ENCODE measurements around the gene CFAP73. TPM values are rescaled to one million over a fixed set of nuclear protein-coding genes. Genes with fewer than 3 reads are reported as not detected.
"Not testable (repeated sequence)": the region's sequence is repeated elsewhere in the genome, so short reads cannot be mapped to it uniquely, and the experiment has no call there.

The CFAP73 gene
- total and polyA plus RNA-seq, 2 donors from 2014 or later: 0.52 to 2.4 TPM

- Histone ChIP-seq H3K9me3 (ENCODE audit: control insufficient read depth in 2 of 3, insufficient read depth in 1 of 3, low read length in 3 of 3) (no peaks in the 10 kb centered on the region), H3K27ac (ENCODE audit: low read depth in 2 of 2, low read length in 2 of 2) (peak overlapping the region; percentile 41 to 59), H3K4me1 (ENCODE audit: control insufficient read depth in 2 of 3, insufficient read depth in 2 of 3, low read depth in 1 of 3, low read length in 3 of 3) (peaks cover 0 to 12% (median 0%) of the 10 kb centered on the region in 3 donors), H3K27me3 (ENCODE audit: control insufficient read depth, insufficient read depth, low read length) (no peaks in the 10 kb centered on the region), H3K4me3 (ENCODE audit: low read length in 3 of 3) (no peak overlapping the region), H3K9ac (ENCODE audit: low read length in 3 of 3) (peak overlapping the region in 1 of 3 donors; percentile 1), H3K36me3 (ENCODE audit: control insufficient read depth in 2 of 3, insufficient read depth in 3 of 3, low read length in 3 of 3) (no peaks in the 10 kb centered on the region)
- FAIRE-seq (no peak), DNase-seq (peak in 1 of 5 donors; percentile 56)
- TF ChIP-seq CTCF (IDR thresholded peaks at IDR 0.05; ENCODE audit: borderline replicate concordance, extremely low read depth, insufficient read depth): no peak
- intact Hi-C loops (cut with DNase I): no loop called here
These were observed 54.6 kb downstream of the CFAP73 start for GRCh38 chr12:113203852-113204760.

- H3K9me3 ChIP-seq (ENCODE audit: control insufficient read depth in 2 of 3, insufficient read depth in 1 of 3, low read length in 3 of 3): no peaks in the 10 kb centered on the region
These were observed 55.3 kb downstream of the CFAP73 start for GRCh38 chr12:113204804-113205203.

DNA sequence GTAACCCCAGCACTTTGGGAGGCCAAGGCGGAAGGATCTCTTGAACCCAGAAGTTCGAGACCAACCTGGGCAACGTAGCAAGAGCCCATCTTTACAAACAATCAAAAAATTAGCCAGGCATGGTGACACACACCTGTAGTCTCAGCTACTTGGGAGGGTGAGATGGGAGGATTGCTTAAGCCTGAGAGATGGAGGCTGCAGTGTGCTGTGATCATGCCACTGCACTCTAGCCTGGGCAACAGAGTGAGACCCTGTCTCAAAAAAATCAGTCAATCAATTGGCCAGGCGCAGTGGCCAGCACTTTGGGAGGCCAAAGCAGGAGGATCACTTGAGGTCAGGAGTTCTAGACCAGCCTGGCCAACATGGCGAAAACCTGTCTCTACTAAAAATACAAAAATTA is 57.3 kb downstream of the CFAP73 start:
- DNase-seq: peak in 1 of 5 donors; percentile 5
- H3K27me3 ChIP-seq (ENCODE audit: control insufficient read depth, insufficient read depth, low read length); H3K27ac ChIP-seq (ENCODE audit: low read depth in 2 of 2, low read length in 2 of 2); H3K36me3 ChIP-seq (ENCODE audit: control insufficient read depth in 2 of 3, insufficient read depth in 3 of 3, low read length in 3 of 3); H3K4me1 ChIP-seq (ENCODE audit: control insufficient read depth in 2 of 3, insufficient read depth in 2 of 3, low read depth in 1 of 3, low read length in 3 of 3); intact Hi-C loops (cut with DNase I); FAIRE-seq; H3K9me3 ChIP-seq (ENCODE audit: control insufficient read depth in 2 of 3, insufficient read depth in 1 of 3, low read length in 3 of 3); H3K9ac ChIP-seq (ENCODE audit: low read length in 3 of 3); H3K4me3 ChIP-seq (ENCODE audit: low read length in 3 of 3): not testable (repeated sequence)

More at GRCh38 chr12:113204804-113205203, 55.3 kb downstream of the CFAP73 start:
- Histone ChIP-seq H3K4me3 (ENCODE audit: low read length in 3 of 3) (no peak overlapping the region), H3K27ac (ENCODE audit: low read depth in 2 of 2, low read length in 2 of 2) (peak overlapping the region; percentile 41 to 59), H3K4me1 (ENCODE audit: control insufficient read depth in 2 of 3, insufficient read depth in 2 of 3, low read depth in 1 of 3, low read length in 3 of 3) (peaks cover 0 to 12% (median 0%) of the 10 kb centered on the region in 3 donors), H3K36me3 (ENCODE audit: control insufficient read depth in 2 of 3, insufficient read depth in 3 of 3, low read length in 3 of 3) (no peaks in the 10 kb centered on the region), H3K27me3 (ENCODE audit: control insufficient read depth, insufficient read depth, low read length) (no peaks in the 10 kb centered on the region), H3K9ac (ENCODE audit: low read length in 3 of 3) (no peak overlapping the region)
- intact Hi-C loops (cut with DNase I): no loop called here
- FAIRE-seq (no peak), DNase-seq (peak in 4 of 5 donors; percentile 8 to 75 (median 51))
- no peak for TF ChIP-seq CTCF (IDR thresholded peaks at IDR 0.05; ENCODE audit: borderline replicate concordance, extremely low read depth, insufficient read depth)

DNA sequence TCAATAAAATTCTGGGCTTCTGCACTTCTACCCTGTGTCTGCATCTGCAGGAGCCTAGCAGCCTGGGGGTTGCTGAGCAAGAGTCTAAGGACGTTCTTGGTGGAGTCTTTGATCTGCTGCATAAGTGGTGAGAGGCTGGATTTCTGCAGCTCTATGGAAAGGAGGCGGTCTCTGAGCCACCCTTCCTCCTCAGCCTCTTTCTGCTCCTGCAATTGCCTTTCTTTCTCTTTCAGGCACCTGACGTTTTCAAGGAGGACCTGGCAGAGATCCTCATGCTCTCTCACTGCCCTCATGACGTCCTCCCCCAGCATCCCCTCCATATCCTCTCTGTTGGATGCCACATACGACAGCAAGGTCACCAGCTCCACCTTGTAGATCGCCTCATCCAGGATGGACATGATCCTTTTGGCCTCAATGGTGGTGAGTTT is 58.1 kb downstream of the CFAP73 start:
- H3K4me3 ChIP-seq (ENCODE audit: low read length in 3 of 3): no peak overlapping the region
- no peak overlapping the region for H3K27ac ChIP-seq (ENCODE audit: low read depth in 2 of 2, low read length in 2 of 2)
- intact Hi-C loops (cut with DNase I): no loop called here
- FAIRE-seq (no peak), DNase-seq (peak in 1 of 5 donors; percentile 22)
- TF ChIP-seq CTCF (IDR thresholded peaks at IDR 0.05; ENCODE audit: borderline replicate concordance, extremely low read depth, insufficient read depth): no peak
- H3K27me3 ChIP-seq (ENCODE audit: control insufficient read depth, insufficient read depth, low read length): no peaks in the 10 kb centered on the region
- H3K36me3 ChIP-seq (ENCODE audit: control insufficient read depth in 2 of 3, insufficient read depth in 3 of 3, low read length in 3 of 3): no peaks in the 10 kb centered on the region
- no peaks in the 10 kb centered on the region for H3K9me3 ChIP-seq (ENCODE audit: control insufficient read depth in 2 of 3, insufficient read depth in 1 of 3, low read length in 3 of 3)
- peaks cover 0 to 10% (median 0%) of the 10 kb centered on the region in 3 donors for H3K4me1 ChIP-seq (ENCODE audit: control insufficient read depth in 2 of 3, insufficient read depth in 2 of 3, low read depth in 1 of 3, low read length in 3 of 3)
- H3K9ac ChIP-seq (ENCODE audit: low read length in 3 of 3): no peak overlapping the region
